ENCODE data around the gene PTCRA. TPM values are rescaled to one million over a fixed set of nuclear protein-coding genes. Genes with fewer than 3 reads are reported as not detected.
"Not testable (repeated sequence)": the region's sequence is repeated elsewhere in the genome, so short reads cannot be mapped to it uniquely, and the experiment has no call there.

PTCRA gene, protein sequence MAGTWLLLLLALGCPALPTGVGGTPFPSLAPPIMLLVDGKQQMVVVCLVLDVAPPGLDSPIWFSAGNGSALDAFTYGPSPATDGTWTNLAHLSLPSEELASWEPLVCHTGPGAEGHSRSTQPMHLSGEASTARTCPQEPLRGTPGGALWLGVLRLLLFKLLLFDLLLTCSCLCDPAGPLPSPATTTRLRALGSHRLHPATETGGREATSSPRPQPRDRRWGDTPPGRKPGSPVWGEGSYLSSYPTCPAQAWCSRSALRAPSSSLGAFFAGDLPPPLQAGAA
- polyA plus RNA-seq (ENCODE audit: insufficient read length) = not detected
- long read RNA-seq, donor 1 = 0 reads
- long read RNA-seq, donor 2 = 0 reads
- long read RNA-seq, donor 3 = 0 reads
- long read RNA-seq, donor 4 = 0 reads
- long read RNA-seq, donor 5 = 0 reads
- long read RNA-seq, donor 6 = 0 reads
- long read RNA-seq, donor 7 = 0 reads
- long read RNA-seq, donor 8 = 0 reads

DNA sequence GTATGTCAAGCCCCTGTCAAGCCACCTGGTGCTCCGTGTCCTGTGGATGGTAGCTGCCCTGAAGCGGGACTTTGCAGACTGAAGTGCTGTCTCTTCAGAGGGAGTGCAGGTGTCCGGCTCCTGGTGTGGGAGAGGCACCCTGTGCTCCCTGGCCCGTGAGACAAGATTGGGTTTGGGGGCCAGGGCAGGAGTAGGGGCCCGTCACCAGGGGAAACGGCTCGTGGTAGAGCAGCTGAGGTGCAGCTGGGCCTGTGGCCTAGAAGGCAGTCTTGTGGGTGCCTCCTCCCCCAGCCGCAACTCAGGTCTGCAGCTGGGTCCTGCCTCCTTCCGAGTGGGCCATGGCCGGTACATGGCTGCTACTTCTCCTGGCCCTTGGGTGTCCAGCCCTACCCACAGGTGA is at the start of gene PTCRA:
Gene PTCRA, plus strand, starts transcription at position 322 of the 400 bp plus-strand sequence. Its CDS starts 17 bp downstream, at position 339.
- DNase-seq = no peak

DNA sequence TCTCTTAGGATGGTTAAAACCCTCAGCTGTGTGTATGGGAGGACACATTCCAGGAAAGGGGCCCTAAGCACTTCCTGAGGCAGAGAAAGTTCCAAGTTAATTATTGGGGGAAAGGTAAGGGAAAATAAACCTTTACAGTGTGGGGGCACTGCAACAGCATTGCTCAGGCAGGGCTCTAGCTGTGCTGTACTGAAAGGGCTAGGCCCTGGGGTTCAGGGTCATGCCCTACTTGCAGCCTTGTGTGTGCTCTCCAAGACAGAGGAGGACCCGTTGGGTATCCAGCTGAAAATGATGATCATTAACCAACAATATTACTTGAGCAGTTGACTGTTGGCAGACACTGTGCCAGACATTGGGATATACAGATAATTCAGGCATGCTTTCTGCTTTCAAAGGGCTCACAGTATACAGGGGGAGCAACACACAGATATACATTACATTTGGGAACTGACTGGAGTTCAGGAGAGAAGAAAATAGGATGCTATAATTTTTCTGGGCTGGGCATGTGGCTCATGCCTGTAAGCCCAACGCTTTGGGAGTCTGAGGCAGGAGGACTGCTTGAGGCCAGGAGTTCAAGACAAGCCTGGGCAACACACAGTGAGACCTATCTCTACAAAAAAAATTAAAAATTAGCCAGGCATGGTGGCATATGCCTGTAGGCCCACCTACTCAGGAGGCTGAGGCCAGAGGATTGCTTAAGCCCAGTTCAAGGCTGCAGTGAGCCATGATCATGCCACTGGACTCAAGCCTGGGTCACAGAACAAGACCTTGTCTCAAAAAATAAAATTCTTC is 45.5 kb upstream of the PTCRA start:
- DNase-seq = no peak

DNA sequence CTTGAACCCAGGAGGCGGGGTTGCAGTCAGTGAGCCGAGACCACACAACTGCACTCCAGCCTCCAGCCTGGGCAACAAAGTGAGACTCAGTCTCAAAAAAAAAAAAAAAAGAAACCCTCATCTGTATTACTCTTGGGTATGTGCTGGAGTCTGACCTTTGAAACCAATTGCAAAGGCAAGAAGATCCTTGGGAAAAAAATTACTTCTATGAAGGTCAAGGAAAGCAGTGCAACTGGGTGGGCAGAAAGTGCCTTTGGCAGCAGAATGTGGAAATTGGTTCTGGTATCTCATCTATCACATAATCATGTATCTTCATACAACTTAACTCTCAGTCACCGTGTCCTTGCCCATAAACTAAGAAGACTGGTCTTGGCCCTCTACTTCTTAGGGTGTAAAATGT is 44.1 kb upstream of the PTCRA start:
- no peak for DNase-seq

DNA sequence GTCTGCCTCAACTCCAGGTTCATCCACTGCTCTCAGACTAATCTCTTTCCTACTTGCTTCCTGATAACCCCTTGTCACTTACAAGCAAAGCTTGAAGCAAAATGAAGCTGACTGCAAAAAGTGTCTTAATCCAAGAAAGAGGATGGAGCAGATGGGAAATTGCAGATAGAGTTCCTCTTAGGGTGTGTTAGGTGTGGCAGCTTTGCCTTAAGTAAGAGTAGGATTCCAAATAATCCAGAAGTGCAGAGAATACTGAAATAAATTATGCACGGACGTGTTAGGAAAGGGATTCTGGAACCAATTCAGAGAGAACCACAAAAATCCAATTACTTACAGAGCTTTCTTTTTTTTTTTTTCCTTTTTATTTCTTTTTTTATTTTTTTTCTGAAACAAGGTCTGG is 42.5 kb upstream of the PTCRA start:
- no peak for DNase-seq

DNA sequence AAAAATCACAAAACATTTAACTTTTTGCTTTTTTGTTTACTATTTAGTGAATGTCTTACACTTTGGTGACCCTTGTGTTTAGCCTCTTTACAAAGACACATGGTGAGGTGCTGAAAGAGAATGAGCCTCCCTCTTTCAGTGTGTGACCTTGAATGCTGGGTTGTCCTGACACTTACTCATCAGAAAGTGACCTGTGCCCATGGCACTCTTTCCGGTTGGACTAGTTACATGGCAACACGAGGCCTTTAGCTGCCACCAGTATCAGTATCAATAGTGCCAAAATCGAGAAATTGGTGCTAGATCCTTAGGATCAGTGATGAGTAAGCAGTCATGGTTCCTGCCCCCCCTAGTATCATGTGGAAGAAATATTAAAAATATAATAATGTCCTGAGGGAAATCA is 38.2 kb upstream of the PTCRA start:
- DNase-seq = no peak

DNA sequence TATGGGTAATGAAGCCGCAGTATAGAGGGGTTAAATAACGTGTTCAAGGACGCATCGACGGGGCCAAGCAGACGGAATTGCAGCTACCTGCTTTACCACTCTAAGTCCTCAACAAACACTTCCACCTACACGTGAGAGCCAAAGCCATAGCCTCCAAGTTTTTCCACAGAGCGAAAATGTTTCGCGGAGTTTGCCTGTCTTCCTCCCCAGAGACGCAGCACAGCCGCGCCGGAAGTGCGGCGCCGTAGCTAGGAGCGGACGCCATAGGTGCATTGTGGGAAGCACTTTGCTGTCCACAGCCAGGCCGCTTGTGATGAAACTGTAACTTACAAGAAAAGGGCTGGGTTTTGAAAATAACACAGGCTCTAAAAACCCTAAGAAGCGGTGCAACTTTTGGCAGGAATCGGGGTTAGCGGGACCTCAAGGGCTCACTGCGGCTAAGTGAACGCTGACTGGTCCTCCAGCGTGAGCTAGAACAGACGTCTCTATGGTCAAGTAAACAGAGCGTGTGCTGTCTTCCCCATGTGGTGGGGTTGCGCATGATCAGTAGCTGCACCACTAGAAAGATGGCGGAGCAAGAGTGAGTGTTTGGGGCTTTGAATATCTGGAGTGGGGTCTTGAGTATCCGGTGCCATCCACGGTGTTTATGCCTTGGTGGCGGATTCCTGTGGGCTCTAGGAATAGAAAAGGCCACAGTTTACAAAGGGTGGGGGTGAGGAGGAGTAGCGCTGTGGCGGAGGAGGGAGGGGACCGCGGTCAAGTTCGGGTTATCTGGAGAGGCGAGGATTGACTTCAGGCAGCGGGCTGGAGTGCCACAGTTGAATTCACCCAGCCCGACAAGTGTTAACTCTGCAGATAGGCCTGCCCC is 36.2 kb upstream of the PTCRA start, which contains the start of gene RPL7L1:
Gene RPL7L1, plus strand, starts transcription at position 245 of the 868 bp plus-strand sequence. Its CDS starts 295 bp downstream, at position 540.
- peak; percentile 90 for DNase-seq

DNA sequence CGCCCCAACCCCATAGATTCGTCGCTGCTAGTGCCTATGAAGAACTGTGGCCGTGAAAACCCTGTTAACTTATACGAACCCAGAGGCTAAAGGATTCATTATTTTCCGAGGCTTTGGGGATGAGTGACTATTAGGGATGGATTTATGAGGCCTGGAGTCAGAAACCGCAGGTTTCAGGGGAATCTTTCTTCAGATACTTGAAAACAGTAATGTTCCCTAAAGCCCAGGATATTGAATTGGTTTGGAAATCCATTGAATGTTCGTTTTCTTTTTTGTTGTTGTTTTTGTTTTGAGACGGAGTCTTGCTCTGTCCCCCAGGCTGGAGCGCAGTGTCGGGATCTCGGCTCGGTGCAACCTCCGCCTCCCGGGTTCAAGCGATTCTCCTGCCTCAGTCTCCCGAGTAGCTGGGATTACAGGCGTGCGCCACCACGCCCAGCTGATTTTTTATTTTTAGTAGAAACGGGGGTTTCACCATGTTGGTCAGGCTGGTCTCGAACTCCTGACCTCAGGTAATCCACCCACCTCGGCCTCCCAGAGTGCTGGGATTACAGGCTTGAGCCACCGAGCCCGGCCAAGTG is 35.5 kb upstream of the PTCRA start:
- not testable (repeated sequence) for DNase-seq

DNA sequence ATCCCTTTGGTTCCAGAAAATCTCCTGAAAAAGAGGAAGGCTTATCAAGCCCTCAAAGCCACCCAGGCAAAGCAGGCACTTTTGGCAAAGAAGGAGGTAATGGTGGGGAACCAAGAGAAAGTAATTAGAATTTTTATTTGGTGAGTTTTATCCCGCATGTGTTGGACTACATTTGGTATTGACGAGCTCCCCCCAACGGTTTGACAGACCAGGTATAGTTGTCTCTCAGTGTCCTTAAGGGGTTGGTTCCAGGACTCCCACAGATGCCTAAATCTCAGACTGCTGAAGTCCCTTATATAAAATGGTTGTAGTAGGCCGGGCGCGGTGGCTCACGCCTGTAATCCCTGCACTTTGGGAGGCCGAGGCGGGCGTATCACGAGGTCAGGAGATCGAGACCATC is 35.0 kb upstream of the PTCRA start:
- DNase-seq = not testable (repeated sequence)

DNA sequence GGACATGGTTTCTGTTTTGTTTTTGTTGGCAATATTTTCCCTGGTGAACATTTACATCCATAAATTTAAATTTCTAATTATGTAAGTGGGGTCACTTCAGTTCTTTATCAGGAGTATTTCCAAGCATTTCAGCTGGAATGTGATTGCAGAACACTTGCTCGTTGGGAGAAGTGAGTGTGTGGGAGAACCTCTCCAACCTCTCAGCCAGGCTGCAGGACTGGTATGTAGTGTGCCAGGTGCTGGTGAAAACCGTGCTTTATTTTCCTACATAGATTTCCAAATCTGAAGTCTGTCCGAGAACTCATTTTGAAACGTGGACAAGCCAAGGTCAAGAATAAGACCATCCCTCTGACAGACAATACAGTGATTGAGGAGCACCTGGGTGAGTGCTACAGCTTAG is 30.2 kb upstream of the PTCRA start:
- DNase-seq = no peak

DNA sequence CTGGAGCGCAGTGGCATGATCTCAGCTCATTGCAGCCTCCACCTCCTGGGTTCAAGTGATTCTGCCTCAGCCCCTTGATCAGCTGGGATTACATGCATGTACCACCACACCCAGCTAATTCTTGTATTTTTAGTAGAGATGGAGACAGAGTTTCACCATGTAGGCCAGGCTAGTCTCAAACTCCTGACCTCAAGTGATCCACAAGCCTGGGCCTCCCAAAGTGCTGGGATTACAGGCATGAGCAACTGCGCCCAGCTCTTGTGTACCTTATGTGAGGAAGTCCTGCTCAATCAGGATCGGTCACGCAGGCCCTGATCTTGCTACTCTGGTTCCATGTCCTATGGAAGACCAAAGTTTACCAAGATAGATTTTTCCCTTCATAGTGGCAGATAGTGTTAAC is 27.7 kb upstream of the PTCRA start:
- not testable (repeated sequence) for DNase-seq

DNA sequence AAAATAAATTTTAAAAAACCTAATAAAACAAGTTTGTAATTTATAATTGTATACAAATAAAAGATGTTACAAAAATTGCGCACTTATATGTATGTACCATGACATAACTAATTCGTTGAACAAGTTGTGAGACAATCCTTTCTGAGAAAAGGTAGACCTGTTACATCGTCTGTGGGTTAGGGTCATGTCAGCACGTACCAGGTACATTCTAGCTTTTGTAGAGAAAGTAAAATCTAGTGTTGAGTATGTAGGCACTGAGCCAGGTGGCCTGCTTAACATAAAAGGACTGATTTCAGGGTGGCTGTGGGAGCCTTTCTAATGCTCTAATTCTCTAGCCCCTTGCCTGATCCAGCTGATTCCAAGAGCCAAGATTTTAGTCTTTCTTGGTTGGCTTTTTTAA is 26.0 kb upstream of the PTCRA start:
- DNase-seq = no peak

DNA sequence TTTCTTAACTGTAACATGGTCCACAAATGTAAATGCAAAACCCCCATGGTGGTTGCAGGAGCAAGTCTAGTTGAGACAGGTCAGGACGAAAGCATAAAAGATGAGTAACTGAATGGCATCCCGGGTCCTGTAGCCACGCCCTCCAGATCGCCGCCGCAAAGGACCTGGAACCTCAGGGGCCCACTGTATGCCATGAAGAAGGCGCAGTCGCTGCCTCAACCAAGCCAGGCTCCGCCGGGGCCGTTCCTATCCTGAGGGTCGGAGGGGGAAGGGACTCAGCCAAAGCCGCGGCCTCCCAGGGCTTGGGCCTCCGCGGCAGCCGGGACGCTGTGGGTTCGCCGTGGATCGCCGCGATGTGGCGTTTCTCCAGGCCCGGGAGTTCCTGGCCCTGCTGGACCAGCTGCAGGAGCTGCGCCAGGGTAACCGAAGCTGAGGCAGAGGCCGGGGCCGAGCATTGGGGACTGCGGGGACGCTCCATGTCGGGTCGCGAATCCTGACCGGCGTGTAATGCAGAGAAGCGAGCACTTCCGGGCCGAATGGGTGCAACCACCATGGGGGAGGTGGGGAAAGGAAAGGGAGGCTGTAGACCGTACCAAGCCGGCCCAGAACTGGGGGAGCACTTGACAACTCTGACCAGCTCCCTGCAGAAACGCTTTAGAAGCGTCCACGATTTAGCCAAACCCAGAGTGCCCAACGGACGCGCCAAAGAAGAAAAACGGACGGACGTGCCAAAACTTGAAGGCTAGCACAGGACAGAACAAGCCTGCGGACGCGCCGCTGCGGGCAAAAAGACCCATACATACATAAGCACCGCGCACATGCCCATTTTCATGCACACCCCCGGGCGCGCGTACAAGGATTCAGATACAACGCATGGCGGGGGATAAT is 25.3 kb upstream of the PTCRA start:
- DNase-seq = peak; percentile 96

DNA sequence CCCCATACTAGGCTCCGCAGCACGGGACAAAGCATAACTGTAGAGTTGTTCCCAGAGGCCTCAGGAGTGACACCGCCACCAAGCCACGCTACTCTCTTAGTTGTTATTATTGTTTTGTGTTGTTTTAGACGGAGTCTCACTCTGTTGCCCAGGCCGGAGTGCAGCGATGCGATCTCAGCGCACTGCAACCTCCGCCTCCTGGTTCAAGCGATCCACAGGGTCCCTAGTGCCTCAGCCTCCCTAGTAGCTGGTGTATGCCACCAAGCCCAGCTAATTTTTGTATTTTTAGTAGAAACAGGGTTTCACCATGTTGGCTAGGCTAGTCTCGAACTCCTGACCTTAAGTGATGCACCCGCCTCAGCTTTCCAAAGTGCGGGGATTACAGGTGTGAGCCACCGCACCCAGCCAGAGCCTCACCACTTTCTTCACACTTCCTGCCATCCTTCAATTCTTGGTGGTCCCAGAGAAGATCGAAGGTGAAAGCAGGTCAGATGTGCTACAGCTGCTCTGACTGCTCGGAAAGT is 24.6 kb upstream of the PTCRA start:
- DNase-seq = no peak

DNA sequence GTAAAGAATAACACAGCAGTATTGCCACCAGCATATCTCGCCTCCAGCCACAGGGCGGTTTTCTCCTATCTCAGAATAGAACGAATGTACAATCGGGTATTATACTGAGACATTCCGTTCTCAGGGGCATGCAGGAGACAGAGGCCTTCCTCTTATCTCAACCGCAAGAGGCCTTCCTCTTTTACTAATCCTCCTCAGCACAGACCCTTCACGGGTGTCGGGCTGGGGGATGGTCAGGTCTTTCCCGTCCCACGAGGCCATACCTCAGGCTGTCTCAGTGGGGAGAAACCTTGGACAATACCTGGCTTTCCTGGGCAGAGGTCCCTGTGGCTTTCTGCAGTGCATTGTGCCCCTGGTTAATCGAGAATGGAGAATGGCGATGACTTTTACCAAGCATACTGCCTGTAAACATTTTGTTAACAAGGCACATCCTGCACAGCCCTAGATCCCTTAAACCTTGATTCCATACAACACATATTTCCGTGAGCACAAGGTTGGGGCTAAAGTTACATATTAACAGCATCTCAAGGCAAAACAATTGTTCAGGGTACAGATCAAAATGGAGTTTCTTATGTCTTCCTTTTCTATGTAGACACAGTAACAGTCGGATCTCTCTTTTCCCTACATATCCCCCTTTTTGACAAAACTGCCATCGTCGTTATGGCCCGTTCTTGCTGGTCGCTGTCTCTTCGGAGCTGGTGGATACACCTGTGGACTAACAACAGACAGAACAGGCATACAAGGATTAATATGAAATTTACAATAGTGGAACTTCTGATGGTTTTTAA is 21.6 kb upstream of the PTCRA start:
- not testable (repeated sequence) for DNase-seq

DNA sequence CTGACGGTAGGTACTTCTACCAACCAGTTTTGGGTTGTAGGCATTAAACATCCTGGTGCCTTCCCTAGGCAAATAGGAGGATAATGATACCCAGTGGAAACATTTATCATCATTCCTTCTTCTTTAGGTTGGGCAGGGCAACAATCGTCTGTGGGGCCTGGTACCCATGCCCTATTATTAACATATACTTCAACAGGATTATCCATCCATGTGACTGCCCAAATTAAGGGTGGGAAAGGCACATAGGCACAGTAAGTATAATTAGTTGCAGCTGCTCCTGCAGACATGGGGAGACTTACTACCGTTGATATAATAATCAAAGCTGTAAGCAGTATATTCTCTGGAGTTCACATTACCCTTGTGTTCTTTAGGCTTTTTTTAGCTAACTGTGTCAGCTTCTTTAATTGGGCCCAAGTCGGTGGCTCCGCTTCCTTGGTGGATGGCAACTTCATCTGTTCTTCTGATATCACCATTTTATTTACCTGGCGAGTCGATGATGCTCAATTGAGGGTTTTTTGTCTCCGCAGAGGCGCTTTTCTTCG is 19.6 kb upstream of the PTCRA start:
- no peak for DNase-seq

DNA sequence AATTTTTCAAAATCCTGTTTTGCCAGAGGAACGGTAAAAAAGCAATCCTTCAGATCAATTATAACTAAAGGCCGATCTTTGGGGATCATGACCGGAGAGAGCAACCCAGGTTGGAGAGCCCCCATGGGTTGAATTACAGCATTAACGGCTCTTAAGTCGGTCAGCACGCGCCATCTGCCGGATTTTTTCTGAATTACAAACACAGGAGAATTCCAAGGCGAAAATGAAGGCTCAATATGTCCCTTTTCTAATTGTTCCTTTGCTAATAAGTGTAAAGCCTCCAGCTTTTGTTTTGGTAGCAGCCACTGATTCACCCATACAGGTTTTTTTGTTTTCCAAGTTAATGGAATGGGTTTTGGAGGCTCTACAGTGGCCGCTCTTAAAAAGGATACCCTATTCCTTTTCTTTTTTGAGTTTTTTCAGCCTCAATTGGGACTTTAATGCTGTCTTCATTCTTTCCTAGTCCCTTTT is 16.9 kb upstream of the PTCRA start:
- peak; percentile 57 for DNase-seq

DNA sequence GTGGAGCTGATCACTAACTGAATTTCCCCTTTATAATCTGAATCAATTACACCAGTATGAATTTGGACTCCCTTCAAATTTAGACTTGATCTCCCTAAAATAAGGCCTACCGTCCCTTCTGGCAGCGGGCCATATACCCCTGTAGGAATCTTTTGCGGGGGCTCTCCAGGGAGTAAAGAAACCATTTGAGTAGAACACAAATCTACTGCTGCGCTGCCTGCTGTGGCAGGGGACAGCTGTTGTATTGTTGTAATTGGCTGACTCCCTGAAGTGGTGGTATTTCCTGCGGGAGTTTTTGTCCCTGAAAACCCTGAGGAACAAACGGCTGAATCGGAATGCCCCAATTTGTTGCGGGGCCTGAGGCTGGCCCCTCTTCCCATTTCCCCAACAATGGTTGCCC is 16.0 kb upstream of the PTCRA start:
- no peak for DNase-seq

DNA sequence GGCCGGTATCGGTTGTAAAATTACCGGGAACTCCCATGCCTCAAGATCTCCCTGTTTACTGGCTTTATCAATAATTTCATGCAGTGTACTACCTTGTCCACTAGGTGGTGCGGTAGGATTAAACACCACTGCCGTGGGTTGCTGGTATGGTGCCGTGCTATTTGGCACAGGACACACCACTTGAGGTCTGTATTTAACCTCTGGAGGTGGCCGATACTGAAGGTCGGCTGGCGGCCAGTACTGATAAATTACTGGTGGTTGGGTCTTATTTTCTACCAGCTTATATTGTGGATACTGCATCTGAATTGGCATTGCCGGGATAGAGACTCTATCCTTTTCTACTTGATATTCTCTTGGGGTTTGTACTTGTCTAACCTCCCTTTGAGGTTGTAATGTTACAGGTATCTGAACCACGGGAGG is 14.3 kb upstream of the PTCRA start:
- DNase-seq = peak; percentile 83
